VCaP (cell line): ENCODE data around the gene STRADA.

Experiments used
- H3K27ac ChIP-seq: fragments of 450-650 bp; 2 replicates; pipeline ENCODE4 v1.5.1; 2017
- CTCF ChIP-seq: fragments of 450-650 bp; conservative IDR thresholded peaks from 2 replicates; pipeline ENCODE4 v1.5.1; 2017; ENCODE audit warnings: mild to moderate bottlenecking, moderate library complexity

Gene STRADA

GRCh38 chr17:63704259-63704576 is 37.4 kb downstream of the STRADA start:
- no peak overlapping the region for H3K27ac ChIP-seq
- TF ChIP-seq CTCF: no peak

DNA sequence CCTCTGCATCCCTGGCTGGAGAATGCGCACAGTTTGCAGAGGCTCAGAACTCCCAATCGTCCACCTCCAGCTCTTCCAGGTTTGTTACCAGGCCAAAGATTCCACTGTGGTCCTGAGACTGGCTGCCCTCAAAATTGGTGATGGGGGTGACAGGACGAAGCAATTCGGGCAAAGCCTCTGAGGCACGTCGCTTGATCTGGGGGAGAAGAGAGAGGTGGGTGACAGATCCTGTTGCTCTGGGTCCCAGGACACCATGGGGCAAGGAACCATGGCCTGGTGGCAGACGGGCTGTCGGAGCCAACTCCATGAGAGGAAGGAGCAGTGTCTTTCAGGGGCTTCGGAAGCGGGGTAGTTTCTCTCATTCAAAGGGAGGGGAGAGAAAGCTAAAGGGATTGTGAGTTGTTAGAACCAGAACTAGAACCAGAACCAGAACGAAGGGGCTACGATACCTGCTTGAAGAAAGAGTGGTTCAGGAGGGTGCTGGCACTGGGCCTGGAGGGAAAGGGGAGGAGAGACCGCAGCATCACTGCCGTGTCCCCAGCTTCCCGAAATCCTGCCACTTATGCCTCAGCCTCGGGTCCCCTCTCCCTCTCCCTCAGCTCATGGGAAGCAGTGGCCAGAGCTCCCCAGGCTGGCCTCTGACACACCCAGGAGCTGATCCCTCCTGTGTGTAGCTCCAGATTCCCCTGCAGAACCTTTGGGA is 37.9 kb downstream of the STRADA start:
- TF ChIP-seq CTCF: no peak
- H3K27ac ChIP-seq: no peak overlapping the region

- no peak for TF ChIP-seq CTCF
- no peak overlapping the region for H3K27ac ChIP-seq
Observed at GRCh38 chr17:63703029-63703428, 38.6 kb downstream of the STRADA start.

- TF ChIP-seq CTCF: no peak
- H3K27ac ChIP-seq: no peak overlapping the region
Observed at GRCh38 chr17:63702721-63703015, 38.9 kb downstream of the STRADA start.

GRCh38 chr17:63701868-63702720 is 39.5 kb downstream of the STRADA start:
- no peak for TF ChIP-seq CTCF
- no peak overlapping the region for H3K27ac ChIP-seq

GRCh38 chr17:63701456-63701820 is 40.2 kb downstream of the STRADA start:
- H3K27ac ChIP-seq: no peak overlapping the region

More at GRCh38 chr17:63701456-63701820, 40.2 kb downstream of the STRADA start:
- TF ChIP-seq CTCF: no peak
